Stimulated activated CD8-positive, alpha-beta memory T cell treated with anti-CD3 and anti-CD28 coated beads, Interleukin-4, amount 100 ng/mL, for 1 hour (primary cell): Measurements from ENCODE around the gene PARP16.
"Not testable (repeated sequence)": the region's sequence is repeated elsewhere in the genome, so short reads cannot be mapped to it uniquely, and the experiment has no call there.

ENCODE experiments used
- DNase-seq, 2 donors: peaks; one replicate each; pipeline ENCODE4 v3.0.0-alpha.2; 2020; ENCODE audit warnings: low read depth in 2 of 2, low spot score in 1 of 2

PARP16 gene

GRCh38 chr15:65245096-65245856 is 41.4 kb downstream of the PARP16 start:
- DNase-seq: no peak

GRCh38 chr15:65244638-65245037 is 42.0 kb downstream of the PARP16 start:
- no peak for DNase-seq

- DNase-seq: not testable (repeated sequence)
Measured at GRCh38 chr15:65236443-65236842, 50.2 kb downstream of the PARP16 start.

- DNase-seq: no peak
Measured at GRCh38 chr15:65233696-65234095, 53.0 kb downstream of the PARP16 start.

GRCh38 chr15:65232520-65232919 is 54.2 kb downstream of the PARP16 start:
- no peak for DNase-seq

- no peak for DNase-seq
Measured at GRCh38 chr15:65231306-65231705, 55.4 kb downstream of the PARP16 start.

- DNase-seq: not testable (repeated sequence)
Measured at GRCh38 chr15:65226901-65227300, 59.8 kb downstream of the PARP16 start.

- no peak for DNase-seq
Measured at GRCh38 chr15:65226221-65226620, 60.5 kb downstream of the PARP16 start.

GRCh38 chr15:65223996-65224395 is 62.7 kb downstream of the PARP16 start:
- DNase-seq: no peak

- DNase-seq: no peak
Measured at GRCh38 chr15:65222891-65223290, 63.8 kb downstream of the PARP16 start.

- DNase-seq: no peak
Measured at GRCh38 chr15:65221697-65222096, 65.0 kb downstream of the PARP16 start.

- no peak for DNase-seq
Measured at GRCh38 chr15:65219137-65219536, 67.5 kb downstream of the PARP16 start.

- no peak for DNase-seq
Measured at GRCh38 chr15:65217526-65218482, 68.9 kb downstream of the PARP16 start.

GRCh38 chr15:65215496-65215895 is 71.2 kb downstream of the PARP16 start:
- DNase-seq: no peak

GRCh38 chr15:65214010-65214409 is 72.7 kb downstream of the PARP16 start:
- no peak for DNase-seq

GRCh38 chr15:65213241-65213640 is 73.4 kb downstream of the PARP16 start:
- DNase-seq: no peak

GRCh38 chr15:65212097-65212496 is 74.6 kb downstream of the PARP16 start:
- DNase-seq: no peak

GRCh38 chr15:65211482-65211982 is 75.2 kb downstream of the PARP16 start:
- DNase-seq: no peak

- DNase-seq: no peak
Measured at GRCh38 chr15:65210770-65211481, 75.8 kb downstream of the PARP16 start, which contains the start of gene CILP. Gene CILP (minus strand): TSS chr15:65211473. CDS start chr15:65209755, 1,718 bp downstream.

GRCh38 chr15:65209701-65210643 is 76.7 kb downstream of the PARP16 start:
- DNase-seq: no peak
